Heart left ventricle (tissue), 16 donors: Measurements from ENCODE around the gene HELLS. TPM values are rescaled to one million over a fixed set of nuclear protein-coding genes. Genes with fewer than 3 reads are reported as not detected.

Experiments
- ATAC-seq, 4 donors: fragments of 200-7000 bp; cut with Tn5 transposase; one replicate each; pipeline ENCODE4 v1.9.1; 2020 to 2022; ENCODE audit warnings: moderate library complexity in 4 of 4, mild to moderate bottlenecking in 3 of 4, moderate number of reproducible peaks in 1 of 4
- DNase-seq, 5 donors: peaks; one replicate each; pipeline ENCODE4 v3.0.0-alpha.2; 2020
- H3K27ac ChIP-seq, 12 donors: fragments of 200-600 bp; sonication (generic) in 4 of 12; one replicate each; pipeline versions ENCODE4 v1.5.0 to v1.8.0; 2016 to 2022; ENCODE audit warnings: mild to moderate bottlenecking in 2 of 12
- H3K27me3 ChIP-seq, 9 donors: fragments of 200-600 bp; sonication (generic) in 2 of 9; one replicate each; pipeline versions ENCODE4 v1.5.1 to v1.8.0; 2016 to 2022; ENCODE audit warnings: mild to moderate bottlenecking in 3 of 9
- H3K36me3 ChIP-seq, 9 donors: fragments of 200-600 bp; sonication (generic) in 2 of 9; one replicate each; pipeline versions ENCODE4 v1.5.0 to v1.8.0; 2018 to 2022; ENCODE audit warnings: mild to moderate bottlenecking in 2 of 9
- H3K4me1 ChIP-seq, 12 donors: fragments of 200-600 bp; sonication (generic) in 4 of 12; one replicate each; pipeline versions ENCODE4 v1.5.0 to v1.8.0; 2016 to 2022; ENCODE audit warnings: mild to moderate bottlenecking in 3 of 12
- H3K4me3 ChIP-seq, 12 donors: fragments of 200-600 bp; sonication (generic) in 4 of 12; one replicate each; pipeline versions ENCODE4 v1.5.0 to v1.8.0; 2017 to 2022; ENCODE audit warnings: mild to moderate bottlenecking in 9 of 12, moderate library complexity in 4 of 12
- H3K9me3 ChIP-seq, 12 donors: fragments of 200-600 bp; sonication (generic) in 4 of 12; one replicate each; pipeline versions ENCODE4 v1.5.0 to v1.8.0; 2016 to 2022; ENCODE audit warnings: mild to moderate bottlenecking in 1 of 12
- CTCF ChIP-seq, 12 donors: fragments of 200-600 bp; sonication (generic) in 4 of 12; IDR thresholded peaks; one replicate each; pipeline versions ENCODE4 v1.5.0 to v1.8.0; 2018 to 2022; ENCODE audit warnings: antibody characterized with exemption in 12 of 12, mild to moderate bottlenecking in 5 of 12
- POLR2A ChIP-seq, 2 donors: fragments of 450-650 bp; IDR thresholded peaks; one replicate each; pipeline ENCODE4 v1.6.1; 2017; ENCODE audit warnings: antibody characterized with exemption in 2 of 2, mild to moderate bottlenecking in 2 of 2, moderate library complexity in 2 of 2
- WGBS, 4 donors: extraction: QIAGEN DNeasy Blood & Tissue Kit in 2 of 4; methylation state at CpG; one replicate each; pipeline versions ENCODE4 v1.1.5 to v1.1.7; 2013 to 2018; 5-methylcytosine and 5-hydroxymethylcytosine counted together
- intact Hi-C, 10 donors: fragments of 100-400 bp; cut with DNase I; formaldehyde crosslinking; loops; one replicate each; pipeline versions ENCODE4 v1.11.1 to v1.14.2; 2022
- polyA plus RNA-seq, 2 donors: library from polyadenylated mRNA; stranded (reverse); fragments of 200-250 nt; gene quantifications; one replicate each; pipeline ENCODE4 v1.2.3, GENCODE V29; 2013
- total RNA-seq, 9 donors: library from RNA; depleted of rRNA in 2 of 9; stranded (reverse); fragments of >200 nt in 2 of 9; fragmentation: NEBNext Ultra II Directional in 3 of 9; extraction: Animal tissue kit (Norgen Biotek cat#: 25700) in 3 of 9; gene quantifications; one replicate each; pipeline versions ENCODE4 v1.1.0 to v1.2.4, GENCODE V29; 2016 to 2023
- donor health status: ischemic (EF 13 %, LVEDD 7.1; RV severe dilation, severe dysfunction).
- donor health status: healthy with polysubstance abuse.
- donor health status: DM: no; HTN: yes; CAD: no.
- donor health status: DM: no; HTN: no; CAD: no.
- donor health status: ischemic (EF 25% LVEDD 6.9; RV normal size, moderate dysfunction).
- donor health status: ischemic (EF 25% LVEDD 5.7; RV mildly dilated, moderate dysfunction).
- donor health status: healthy.
- donor health status: DM: yes; HTN: yes; CAD: no.
- donor health status: ischemic (EF 35%, LVEDD 5.7; RV mildly dilated, moderate dysfunction).
- donor health status: nonischemic (EF 11% LVEDD 7.7; RV severe dilation, severe dysfunction).
- donor health status: DM: yes; HTN: yes; CAD: no.
- donor health status: PGD.
- donor health status: ischemic (EF 29% LVEDD 5.4; RV normal size, mild dysfunction).
- donor health status: nonischemic (EF 23%, LVEDD 6.1; RV moderate dilation, normal function).

Gene HELLS
- total and polyA plus RNA-seq, 11 donors = 0.23 to 8.9 (median 0.75) TPM

GRCh38 chr10:94644352-94644751 is 98.8 kb downstream of the HELLS start:
- DNase-seq = no peak
- TF ChIP-seq POLR2A (IDR thresholded peaks at IDR 0.05) (no peak), CTCF (IDR thresholded peaks at IDR 0.05) (no peak)
- H3K4me3 ChIP-seq = no peak overlapping the region
- peaks cover 0 to 3% (median 0%) of the 10 kb centered on the region in 12 donors for H3K9me3 ChIP-seq
- H3K27me3 ChIP-seq = no peaks in the 10 kb centered on the region
- H3K27ac ChIP-seq = no peak overlapping the region
- H3K36me3 ChIP-seq = no peaks in the 10 kb centered on the region
- no peak for ATAC-seq
- intact Hi-C loops = no loop called here
- H3K4me1 ChIP-seq = no peaks in the 10 kb centered on the region
- 75 to 82% (median 80%) methylated on average over 1 of the region's 1 CpG for WGBS, 4 donors

GRCh38 chr10:94645285-94645684 is 99.7 kb downstream of the HELLS start:
- Histone ChIP-seq H3K4me3 (no peak overlapping the region), H3K9me3 (no peaks in the 10 kb centered on the region), H3K4me1 (no peaks in the 10 kb centered on the region), H3K27me3 (no peaks in the 10 kb centered on the region), H3K27ac (no peak overlapping the region), H3K36me3 (no peaks in the 10 kb centered on the region)
- intact Hi-C loops = no loop called here
- ATAC-seq (no peak), DNase-seq (no peak)
- no peak for TF ChIP-seq CTCF (IDR thresholded peaks at IDR 0.05)
- TF ChIP-seq POLR2A (IDR thresholded peaks at IDR 0.05) = no peak
- 48 to 55% (median 48%) methylated on average over 2 of the region's 2 CpGs for WGBS, 4 donors

Other genes with a start within 250 kb of the HELLS start
- gene NOC3L, start 182.8 kb upstream of the HELLS start, total RNA-seq = 10 to 100 TPM in 3 of 9 donors, 1 to 10 TPM in 6; 4.5 to 12.0 (median 8.2) TPM
- 1 to 10 TPM; 2.2 to 9.9 TPM for gene NOC3L, start 182.8 kb upstream of the HELLS start, polyA plus RNA-seq
- gene TBC1D12, start 143.2 kb upstream of the HELLS start, total RNA-seq = 1 to 10 TPM; 3.9 to 9.6 (median 5.2) TPM
- 1 to 10 TPM; 3.5 to 6.9 TPM for gene TBC1D12, start 143.2 kb upstream of the HELLS start, polyA plus RNA-seq
- not detected for gene CYP2C18, start 137.9 kb downstream of the HELLS start, total RNA-seq
- gene CYP2C18, start 137.9 kb downstream of the HELLS start, polyA plus RNA-seq = under 1 TPM; 0.03 to 0.11 TPM
- not detected for gene CYP2C19, start 216.9 kb downstream of the HELLS start, total RNA-seq
- not detected for gene CYP2C19, start 216.9 kb downstream of the HELLS start, polyA plus RNA-seq